CD4-positive, alpha-beta T cell treated with Interleukin-1 beta for 1 hour (primary cell): Measurements from ENCODE around the gene LKAAEAR1.

ENCODE experiments used
- DNase-seq, 2 donors: peaks; one replicate each; pipeline ENCODE4 v3.0.0-alpha.2; 2020 to 2022

Gene LKAAEAR1

DNA sequence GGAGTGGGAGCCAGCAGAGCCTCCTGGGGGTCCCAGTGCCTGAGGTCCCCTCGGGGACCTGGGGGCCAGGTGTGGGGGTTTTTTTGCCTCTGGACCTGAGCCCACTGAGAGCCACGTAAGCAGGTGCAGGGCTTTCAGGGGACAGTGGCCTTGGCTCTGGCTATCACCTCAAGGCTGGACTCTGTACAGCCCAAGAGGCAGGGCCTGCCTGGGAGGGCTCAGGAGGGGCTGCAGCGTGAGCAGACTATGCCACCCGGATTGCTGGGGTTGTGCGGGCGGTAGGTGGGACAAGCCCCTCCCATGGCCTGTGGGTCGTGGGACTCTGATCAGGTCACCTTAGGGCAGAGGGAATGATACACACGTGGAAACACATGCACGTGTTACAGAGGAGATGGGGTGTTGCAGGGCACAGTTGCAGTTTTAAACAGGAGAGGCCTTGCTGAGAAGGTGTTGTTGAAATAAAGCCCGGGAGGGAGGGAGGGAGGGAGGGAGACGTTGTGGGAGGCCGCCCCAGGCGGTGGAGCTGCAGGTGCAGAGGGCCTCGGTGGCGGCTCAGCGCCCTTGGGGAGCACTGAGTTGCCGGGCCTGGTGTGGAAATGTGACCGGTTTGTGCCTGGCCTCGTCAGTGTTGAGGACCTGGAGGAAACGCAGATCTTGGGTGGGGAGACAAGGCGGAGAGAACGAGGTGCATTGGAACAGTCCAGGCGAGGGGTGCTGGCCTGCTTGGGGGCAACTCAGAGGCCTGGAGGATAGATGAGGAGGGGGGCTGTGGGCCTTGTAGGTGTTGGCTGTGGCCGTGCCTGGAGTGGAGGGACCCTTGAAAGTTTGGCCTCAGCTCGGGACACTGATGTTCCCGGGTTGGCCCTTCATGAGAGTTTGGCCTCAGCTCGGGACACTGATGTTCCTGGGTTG, 18.9 kb downstream of the LKAAEAR1 start:
- no peak for DNase-seq

DNA sequence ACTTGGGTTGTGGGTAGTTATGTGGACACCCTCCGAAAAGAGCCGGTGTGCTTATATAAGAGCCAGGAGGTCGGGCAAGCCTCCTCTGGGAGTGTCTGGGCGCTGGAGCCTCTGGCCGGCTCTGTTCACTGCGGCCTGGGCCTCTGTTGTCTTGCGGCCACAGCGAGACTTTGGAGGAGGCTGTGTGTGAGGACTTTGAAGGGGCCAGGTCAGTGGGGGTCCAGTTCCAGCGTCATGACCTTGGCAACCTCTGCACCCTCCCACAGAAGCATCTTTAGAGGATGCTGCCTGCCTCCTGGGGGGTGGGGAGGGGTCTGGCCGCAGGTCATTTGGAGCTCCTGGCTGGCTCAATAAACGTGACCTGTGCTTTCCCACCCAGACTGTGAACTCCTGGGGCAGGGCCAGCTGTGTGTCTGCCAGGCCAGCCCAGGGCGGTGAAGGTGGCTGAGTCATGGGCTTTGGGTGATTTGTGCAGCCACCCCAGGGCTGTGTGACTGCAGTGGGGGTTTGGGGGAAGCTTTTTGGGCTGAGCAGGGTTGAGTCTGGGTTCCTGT, 20.0 kb downstream of the LKAAEAR1 start:
- DNase-seq: no peak

DNA sequence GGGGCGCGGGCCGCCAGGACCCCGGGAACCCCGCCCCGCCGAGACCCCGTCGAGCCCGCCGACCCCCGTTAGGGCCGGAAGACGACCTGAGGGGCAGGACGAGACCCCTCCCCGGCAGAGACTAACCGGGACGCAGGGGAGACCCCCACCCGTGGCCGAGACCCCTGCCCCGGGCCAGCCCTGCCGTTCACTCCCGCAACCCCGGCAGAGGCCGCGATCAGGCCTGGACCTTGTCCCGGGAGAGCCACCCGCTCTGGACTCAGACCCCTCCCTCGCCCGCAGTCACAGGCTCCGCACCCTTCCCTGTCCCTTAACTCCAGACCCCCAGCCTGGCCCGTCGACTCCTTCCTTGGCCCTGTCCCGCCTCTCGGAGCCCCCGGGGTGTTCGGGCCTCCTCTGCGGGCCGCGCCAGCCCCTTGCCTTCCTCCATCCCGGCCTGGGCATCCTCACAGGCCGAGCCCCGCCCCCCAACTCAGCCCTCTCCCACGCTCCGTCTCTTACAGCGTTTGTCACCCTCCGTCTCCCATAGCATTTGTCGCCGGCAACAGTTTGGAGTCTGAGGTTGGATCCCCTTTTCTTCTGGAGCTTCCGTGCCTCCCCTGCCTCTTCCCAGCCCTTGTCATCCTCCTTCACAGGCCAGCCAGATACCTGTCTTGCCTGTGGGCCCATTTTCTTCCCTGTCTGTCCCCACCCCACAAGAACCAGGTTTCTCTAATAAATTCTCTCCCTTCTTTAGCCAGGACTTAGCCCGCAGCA, 20.6 kb downstream of the LKAAEAR1 start:
- no peak for DNase-seq

DNA sequence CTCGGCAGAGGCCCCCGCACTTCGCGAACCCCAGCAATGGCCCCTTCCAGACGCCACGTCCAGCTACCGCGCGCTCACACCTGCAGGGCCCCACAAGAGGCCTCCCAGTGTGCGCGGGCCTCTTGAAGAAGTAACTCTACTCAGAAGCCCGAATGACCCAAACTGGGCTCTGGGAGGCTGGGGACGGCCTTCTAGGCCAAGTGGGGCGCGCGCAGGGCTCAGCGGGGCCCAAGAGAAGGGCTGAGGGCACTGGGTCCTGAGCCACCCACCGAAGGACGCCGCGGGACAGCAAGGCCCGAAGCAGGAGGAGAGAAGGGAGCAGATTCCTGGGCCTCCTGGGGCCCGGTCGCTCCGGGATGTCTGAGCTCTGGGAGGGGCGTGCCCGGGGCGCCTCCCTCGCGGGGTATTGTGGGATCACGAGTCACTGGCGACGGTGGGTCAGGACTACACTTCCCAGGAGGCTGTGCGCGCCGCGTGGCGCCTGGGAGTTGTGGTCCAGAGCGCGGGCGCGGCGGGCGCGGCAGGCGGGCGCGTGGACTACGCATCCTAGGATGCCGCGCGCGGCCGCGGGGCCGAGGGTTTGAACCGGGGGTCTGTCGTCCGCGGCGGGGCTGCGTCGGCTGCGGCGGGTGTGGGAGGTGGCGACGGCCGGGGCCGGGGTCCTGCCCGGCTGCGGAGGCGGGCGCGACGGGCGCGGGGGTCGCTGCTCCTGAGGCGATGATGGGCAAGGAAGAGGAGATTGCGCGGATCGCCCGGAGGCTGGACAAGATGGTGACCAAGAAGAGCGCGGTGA, 21.4 kb downstream of the LKAAEAR1 start, which contains the start of gene TCEA2:
TSS of gene TCEA2 (plus strand) at position 603 of the 793 bp plus-strand sequence. CDS start at position 718, 115 bp downstream.
- DNase-seq: peak; percentile 92 to 94

DNA sequence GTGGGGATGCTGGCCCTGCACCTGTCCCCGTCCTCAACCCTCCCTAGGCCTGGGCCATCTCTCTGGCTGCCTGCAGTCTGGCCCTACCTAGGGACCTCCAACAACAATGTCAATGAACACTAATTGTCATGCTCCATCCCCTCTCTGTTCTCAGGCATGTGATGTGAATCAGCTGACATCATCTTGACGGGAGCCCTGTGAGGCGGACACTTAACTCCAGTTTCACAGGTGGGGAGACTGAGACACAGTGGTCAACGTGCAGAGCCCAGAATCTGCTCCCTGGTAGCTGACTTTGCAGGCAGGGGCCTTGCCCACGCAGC, 22.0 kb downstream of the LKAAEAR1 start:
- DNase-seq: no peak

DNA sequence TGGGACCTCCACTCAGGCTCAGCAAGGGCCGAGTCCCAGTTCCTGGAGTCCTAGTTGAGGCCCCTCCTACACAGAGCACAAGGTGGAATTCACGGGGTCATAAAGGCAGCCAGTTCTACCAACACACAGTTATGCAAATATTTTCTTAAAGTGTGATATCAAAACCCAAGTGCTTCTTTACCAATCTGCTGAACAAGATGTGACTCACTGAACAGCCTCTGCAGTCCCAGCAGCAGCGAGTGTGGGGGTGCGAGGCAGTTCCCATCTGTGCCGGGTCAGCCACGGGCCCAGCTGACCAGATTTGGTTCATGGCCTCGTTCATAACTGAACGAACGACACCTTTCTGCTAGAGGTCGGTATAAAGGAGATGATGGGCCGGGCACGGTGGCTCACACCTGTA, 25.7 kb downstream of the LKAAEAR1 start:
- no peak for DNase-seq

DNA sequence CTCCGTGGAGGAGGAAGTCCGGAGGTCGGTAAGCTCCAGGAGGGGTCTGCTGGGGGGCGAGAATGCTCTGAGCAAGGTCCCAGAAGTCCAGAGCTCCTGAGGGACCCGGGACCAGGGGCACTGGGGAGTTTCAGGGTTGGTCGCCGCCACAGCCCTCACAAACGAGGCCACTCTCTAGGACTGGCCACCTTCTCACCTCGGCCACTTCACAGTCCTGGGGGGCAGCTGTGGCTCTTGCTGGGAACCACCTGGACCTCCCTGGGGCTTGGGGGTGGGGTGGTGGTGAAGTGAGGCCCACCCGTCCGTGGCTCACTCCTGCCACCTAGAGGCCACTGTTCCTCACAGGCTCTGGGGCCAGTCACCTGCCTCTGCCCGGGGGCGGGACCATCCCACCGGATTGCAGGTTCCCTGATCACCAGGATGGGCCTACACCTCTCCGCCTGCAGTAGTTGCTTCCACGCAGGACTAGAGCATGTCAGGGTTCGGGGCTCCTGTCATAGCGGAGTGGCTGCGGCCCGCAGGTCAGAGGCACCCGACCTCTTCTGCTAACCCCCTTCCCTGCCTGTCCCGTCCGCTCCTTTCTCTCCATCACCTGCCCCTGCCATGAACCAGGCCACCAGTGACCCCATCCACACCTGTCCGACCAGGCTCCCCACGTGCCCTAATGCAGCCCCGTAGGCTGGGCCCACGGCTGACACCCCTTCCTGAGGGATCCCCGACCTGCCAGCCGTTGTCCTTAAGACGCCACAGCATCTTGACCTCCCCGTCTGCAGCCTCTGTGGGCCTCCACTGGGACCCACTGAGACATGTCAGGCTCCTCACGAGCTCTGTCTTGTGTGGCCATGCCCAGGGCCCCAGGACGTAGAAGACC, 26.3 kb downstream of the LKAAEAR1 start:
- DNase-seq: peak; percentile 76 to 79

DNA sequence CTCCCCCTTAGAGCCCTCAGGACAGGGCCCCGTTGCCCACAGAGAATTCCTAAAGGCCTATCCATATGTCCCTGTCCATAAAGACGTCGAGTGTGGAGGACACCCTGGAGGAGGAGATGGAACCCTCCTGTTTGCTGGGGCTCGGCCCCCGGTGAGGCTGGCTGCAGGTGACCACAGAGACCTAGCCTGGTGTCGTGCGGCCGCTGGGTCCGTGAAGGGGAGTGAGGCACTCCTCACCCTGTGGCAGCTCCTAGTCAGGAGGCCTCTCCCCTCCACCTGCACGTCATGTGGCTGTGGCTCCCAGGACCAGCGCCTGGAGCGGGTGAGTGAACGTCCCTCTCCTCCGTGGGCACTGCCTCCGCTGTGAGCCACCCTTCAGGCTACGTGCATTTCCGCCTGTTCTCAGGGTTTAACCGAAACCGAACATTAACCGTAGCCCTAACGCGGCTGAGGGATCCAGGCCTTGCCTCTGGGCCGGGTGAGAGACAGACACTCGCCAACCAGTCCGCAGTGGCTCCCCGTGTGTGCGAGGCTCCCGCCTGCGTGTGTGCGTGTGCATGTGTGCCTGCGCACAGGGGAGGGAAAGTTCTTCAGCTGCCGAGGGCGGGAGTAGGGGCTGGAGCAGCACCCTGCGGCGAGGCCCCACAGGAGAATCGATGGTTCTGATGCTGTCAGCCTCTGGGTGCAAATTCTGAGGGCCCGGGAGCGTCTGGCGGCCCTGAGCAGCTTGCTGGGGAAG, 27.1 kb downstream of the LKAAEAR1 start:
- DNase-seq: no peak

DNA sequence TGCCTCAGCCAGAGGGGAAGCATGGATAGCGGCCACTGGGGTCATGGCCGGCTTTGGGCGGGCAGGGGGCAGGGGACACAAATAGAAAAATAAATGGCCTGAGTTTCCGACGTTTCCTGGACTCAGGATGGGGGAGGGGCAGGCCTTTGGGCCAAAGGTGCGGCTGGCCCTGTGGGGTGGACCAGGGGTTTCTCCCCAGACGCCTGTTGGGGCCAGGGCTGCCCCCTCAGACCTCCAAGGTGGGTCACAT, 27.6 kb downstream of the LKAAEAR1 start:
- no peak for DNase-seq

DNA sequence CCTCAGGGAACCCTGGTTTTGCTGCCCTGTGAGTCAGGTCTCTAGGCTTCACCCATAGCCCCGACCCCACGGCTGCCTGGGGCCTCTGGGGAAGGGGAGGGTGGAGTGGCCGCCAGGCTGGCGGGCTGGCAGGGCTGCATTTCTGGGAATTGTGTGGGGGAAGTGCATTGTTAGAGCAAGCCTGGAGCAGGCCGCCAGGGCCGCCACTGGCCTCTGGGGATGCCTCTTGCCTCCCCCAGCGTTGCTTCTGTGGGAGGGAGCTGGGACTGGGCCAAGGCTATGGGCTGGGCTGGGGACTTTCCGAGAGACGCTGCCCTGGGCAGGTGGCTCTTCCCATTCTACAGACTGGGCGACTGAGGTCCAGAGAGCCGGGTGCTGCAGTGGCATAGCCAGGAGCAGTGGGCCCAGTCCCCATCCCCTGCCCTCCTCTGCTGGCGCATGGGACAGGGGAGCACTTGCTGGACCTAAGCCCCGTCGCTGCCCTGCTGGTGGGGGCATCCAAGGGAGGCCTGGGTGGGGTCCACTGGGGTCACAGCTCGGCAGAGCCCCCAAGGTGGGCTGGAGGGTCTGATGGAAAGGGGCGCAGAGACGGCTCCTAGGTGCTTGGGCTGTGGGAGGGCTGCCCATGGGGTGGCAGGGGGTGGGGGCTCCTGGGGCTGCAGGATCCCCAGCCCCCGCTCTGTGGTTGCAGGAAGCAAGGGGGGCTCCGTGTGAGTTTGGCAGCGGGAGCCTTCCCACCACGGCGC, 28.1 kb downstream of the LKAAEAR1 start:
- no peak for DNase-seq

DNA sequence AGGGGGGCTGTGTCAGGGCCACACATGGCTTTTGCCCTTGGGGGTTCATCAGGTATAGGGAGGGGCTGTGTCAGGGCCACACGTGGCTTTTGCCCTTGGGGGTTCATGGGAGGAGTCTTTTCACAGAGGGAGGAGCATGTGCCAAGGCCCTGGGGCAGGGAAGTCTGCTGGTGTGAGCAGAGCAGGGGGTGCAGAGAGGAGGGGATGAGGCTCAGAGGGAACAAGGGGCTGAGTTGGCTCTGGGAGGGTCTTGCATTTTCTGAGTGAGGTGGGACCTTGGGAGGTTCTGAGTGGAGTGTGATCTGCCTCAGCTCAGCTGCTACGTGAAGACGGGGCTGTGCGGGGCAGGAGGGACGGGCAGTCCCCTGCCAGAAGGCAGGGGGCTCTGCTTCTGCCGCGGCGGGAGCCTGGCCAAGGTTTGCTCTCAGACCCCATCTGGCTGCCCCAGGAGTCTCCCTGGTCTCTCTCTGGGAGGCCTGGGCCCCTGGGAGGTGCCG, 28.8 kb downstream of the LKAAEAR1 start:
- DNase-seq: no peak

DNA sequence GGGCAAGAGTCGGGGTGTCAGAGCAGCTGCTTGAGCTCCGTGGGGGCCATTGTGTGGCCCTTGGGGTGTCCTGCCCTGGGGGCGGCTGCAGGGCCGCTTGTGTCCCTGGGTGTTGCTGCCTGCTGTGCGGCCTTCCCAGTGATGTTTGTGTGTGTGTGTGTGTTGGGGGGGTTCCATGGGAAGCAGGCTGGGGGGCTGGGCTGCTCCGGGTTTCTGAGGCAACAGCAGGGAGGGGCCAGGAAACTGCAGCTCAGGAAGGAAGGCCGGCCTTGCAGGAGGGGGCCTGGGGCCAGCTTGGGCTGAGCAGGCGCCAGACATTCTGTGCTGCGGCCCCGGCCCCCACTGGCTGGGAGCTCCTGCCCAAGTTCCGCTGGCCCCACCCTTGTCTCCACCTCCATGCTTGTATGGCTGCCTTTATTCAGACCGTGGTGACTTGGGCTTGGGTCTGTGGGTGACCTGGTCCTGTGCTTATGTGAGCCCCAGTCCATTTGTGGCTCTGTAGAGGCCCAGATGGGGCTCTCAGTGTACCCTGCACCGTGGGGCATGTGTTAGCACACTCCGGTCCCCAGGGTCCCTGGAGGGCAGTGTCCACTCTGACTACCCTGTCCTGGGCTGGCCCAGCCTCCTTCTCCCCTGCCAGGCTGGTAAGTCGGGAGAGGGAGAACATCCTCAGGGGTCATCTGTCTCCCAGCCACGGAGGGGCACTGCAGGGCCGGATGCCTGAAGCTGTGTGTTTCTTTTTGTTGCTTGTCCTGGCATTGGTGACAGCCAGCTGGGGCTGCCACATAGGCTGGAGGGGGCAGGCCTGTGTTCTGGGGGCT, 30.1 kb downstream of the LKAAEAR1 start:
- DNase-seq: no peak

DNA sequence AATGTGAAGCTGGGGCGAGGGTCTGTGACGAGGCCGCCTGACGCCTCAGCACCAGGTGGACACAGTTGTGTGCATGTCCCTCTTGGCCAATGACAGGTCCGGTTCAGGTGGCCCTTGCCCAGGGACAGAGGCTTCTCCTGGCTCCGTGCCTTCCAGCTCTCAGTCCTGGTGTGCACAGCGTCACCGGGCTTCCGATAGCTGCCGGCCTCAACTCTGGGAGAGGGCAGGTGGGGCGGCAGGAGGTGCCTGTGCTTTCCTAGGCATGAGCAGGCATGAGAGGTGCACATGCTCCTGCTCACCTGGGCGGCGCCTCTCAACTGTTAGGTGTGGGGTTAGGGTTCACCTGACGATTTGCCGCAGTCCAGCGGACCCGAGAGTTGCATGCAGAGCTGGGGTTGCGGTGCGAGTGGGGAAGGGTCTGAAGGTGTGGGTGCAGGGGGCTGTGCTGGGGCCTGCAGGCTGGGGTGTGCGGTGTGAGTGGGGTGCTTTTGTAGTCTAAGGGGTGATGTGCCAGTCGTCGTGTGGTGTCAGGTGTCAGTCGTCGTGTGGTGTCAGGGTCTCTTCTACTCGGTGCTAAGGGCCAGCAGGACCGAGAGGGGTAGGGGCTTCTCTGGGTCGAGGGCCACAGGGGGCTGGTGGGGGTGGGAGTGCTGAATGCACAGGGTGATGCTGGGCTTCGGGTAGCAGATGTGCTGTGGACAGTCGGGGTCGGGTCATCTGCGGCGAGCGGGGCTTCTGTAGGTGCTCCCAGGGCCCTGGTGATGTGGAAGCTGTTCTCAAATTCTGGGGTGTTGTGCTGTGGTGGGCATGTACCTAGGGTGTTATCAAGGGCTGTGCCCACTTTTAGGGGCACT, 31.0 kb downstream of the LKAAEAR1 start:
- DNase-seq: no peak

DNA sequence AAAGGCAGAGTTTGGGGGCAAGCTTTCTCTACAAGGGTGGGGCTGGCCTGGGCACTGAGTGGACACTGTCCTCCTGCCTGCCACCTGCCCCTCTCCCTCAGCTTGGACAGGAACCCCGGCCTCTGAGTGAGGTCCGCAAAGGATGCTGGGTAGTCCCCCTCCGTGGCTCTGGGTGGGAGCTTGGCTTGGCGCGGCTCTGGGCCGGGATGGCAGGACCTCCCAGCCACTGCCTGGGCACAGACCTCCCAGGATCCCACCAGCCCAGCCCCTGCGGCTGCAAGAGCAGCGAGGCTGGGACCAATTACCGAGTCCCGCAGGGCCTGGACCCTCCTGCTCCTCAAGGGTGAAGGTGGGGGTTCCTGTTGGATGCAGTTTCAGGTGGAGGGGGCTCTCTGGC, 31.9 kb downstream of the LKAAEAR1 start:
- DNase-seq: no peak

DNA sequence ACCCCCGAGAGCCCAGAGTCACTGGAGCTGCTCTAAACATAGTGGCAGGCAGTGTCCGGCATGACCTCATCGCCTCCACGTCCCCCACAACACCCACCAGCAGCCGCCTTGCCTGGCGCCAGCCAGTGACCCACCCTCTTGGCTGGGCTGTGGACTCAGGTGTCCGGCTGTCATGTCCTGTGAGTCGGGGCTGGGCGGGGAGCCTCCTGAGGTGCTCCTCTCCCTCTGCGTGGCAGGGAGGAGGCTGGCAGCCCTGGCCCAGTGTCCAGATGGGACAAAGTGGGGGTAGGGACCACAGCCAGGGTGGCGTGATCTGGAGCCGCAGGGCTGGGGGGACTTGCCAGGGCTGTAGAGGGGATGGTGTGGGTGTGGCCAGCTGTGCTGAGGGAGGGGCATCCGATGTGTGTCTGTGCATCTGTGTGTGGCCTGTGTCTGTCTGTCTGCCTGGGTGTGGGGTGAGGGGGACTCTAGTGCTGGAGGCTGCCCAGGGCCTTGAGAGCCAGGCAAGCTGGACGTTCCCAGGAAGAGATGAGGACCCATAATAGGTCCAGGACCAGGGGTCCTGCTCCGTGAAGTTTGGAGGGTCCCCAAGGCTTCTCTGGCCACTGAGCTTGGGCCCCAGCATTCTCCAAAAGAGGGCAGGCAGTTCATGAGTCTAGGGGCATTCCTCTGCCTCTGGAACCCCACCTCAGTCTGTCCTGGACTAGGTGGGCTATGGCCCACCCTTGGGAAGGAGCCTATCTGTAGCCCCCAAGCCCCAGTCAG, 32.5 kb downstream of the LKAAEAR1 start:
- DNase-seq: no peak

DNA sequence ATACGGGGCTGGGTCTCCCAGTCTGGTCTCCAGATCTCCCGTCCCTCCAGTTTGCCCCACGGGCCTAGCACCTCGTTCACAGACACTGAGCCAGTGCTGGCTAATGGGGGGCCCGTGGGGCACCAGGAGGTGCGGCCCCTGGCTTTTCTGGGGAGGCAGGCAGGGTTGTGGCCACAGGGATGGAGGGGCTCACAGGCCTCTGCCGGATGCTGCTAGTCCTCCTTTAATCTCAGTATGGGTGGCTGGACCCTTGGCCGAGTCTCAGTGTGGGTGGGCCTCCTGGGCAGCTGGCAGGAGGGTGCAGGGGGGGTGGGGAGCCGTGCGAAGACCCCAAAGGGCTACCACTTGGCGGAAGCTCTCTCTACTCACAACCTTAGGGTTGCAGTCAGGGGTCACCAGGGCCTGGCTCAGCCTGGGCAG, 33.2 kb downstream of the LKAAEAR1 start:
- no peak for DNase-seq

DNA sequence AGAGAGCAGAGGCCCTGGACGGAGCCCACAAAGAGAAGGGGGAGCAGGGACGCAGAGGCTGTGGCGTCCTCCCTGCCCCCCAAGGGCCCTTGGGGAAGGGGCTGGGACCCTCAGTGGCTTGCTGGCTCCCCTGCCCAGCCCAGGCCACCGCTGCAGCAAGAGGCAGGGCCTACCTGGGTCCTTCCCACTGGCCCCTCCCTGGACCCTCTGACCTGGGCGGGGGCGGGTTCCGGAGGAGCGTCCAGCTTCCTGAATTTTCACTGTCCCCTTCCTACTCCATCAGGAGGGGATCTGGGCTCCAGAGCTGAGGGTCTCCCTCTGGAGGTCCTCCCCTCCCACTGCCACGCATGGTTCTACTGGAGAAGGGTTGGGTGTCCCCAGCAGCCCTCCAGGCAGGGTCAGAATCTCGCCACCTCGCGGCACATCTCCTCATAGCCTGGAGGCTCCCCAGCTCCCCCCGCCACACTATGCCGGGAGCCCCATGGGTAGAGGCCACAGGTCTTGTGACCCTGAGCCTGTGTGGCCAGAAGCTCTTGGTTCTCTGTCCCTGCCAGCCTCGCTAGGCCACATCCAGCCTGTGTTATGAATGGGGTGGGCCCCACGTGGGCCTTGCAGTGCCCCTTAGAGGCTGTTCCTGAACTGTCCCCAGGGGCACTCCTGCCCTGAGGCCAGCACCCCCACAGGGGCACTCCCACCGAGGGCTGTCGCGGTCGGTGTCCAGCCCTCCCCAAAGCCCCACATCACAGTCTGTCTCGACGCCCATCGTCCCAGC, 33.8 kb downstream of the LKAAEAR1 start:
- DNase-seq: no peak
